DMS79 (cell line): Measurements from ENCODE around the gene LEF1.
A peak's percentile ranks its signal among the peaks of the same experiment; 100 is the strongest.

Experiments used
- DNase-seq: peaks from one replicate; lab custom pipeline; 2025; lab: John Stamatoyannopoulos, UW

LEF1 gene

DNA sequence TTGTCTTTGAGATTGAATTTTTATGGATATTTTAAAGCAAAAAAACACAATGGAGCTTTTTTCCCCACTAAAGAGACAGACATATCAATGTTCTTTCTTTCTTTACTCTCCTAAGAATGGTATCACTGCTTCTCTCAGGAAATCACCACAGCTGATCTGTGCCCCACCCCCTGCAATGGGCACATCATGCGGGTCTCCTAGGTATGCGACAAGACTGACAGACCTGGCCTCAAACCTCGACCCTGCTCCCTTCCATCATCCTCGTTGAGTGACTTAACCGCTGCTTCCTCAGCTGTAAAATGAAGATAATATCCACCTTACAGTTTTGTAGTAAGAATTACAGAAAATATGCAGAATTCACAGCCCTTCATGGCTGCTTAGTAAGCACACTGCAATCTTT is 58.3 kb downstream of the LEF1 start:
- no peak for DNase-seq

DNA sequence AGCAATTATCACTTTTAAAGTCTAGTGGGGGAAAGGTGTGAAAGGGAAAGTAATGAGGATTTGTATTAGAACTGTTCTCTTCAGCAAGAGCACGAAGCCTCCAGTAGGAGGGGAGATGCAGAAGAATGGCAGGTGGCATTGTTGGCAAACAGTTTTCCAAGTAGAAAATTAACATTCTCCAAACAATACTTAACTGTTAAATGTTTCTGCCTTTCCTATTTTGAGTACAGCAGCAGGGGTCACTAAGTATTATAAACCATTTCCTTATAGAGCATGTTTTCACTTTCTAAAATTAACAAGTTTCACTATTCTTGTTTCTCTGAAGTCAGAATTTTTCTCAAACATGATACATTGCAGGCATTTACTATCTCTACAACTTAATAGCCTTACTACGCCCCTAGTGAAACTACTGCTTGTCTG is 58.7 kb downstream of the LEF1 start:
- no peak for DNase-seq

DNA sequence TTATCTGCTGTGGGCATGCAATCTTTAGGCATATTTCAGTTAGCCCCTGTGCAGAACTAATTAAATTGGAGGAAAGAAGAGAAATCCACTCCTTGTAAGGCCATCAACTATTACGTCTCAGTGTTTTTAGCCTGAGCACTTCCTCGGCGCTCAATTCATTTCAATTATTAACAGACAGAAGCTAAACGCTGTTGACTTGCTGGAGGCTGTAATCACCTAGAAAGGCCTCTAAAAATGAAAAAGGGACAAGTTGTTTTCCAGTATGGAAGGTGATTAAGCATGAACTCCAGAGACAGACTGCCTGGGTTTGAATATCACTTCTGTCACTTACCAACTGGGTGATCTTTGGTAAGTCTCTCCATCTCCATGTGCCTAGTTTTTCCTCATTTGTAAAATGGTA is 59.6 kb downstream of the LEF1 start:
- no peak for DNase-seq

DNA sequence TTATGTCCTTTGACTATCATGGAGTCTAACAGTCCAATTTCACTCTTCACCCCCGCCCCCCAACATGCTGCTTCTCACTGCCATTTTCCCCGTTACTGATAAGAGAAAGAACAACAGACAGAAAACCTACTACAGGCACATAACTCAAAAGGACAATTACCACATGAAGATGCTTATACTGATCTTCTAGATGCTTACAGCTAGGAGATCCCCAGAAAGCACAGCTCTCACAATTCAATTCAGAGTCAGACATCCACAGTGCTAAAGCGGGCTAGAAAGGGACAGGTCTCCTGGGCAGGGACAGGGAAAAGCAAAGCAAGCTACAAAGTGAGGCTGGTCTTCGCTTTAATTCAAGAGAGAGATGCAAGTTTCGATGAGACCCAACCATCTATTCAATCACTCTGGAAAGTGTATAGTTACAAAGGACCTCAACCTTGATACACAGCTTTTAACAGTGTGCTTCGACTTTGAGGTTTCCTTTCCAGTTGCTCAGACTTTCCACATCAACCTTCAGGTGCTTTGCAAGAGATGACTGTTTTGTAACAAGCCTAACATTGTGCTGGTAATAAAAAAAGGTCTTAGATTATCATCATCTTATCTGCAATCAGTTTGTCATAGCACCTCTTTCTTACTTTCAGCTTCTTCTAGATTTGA is 60.9 kb downstream of the LEF1 start:
- no peak for DNase-seq

DNA sequence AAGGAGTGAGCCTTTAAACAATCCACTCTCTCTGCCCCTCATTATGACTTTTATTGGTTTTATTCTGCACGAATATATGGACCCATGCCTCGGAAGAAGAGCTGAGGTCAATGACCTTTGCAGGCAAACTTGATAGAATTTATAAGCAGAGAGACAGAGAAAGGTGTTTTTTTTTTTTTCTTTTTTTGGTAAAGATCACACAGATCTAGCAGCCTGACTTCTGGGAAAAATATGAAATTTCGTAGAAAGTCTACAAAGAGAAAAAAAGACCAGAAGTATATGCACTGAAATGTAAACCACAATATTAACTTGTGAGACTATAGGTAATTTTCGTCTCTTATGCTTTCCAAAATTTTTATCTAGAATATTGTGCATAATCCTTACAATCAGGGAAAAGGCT is 61.6 kb downstream of the LEF1 start:
- DNase-seq = no peak

DNA sequence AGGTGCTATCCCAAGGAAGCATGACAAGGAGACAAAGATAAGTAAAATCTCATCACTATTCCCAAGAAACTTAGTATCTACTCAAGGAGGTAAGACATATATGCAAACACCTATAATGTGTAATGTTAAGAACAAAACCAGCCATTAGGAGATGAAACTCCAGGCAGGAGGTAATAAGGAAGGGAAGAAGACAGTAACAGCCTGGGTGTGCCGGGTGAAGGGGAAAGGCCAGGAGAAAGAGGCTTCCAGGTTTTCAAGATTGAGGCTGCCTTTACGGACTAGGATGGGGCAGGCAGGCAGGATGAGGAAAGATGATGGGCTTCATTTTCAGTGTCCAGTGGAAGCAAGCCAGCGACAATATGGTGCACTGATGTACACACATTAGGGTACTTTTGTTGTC is 62.5 kb downstream of the LEF1 start:
- no peak for DNase-seq

DNA sequence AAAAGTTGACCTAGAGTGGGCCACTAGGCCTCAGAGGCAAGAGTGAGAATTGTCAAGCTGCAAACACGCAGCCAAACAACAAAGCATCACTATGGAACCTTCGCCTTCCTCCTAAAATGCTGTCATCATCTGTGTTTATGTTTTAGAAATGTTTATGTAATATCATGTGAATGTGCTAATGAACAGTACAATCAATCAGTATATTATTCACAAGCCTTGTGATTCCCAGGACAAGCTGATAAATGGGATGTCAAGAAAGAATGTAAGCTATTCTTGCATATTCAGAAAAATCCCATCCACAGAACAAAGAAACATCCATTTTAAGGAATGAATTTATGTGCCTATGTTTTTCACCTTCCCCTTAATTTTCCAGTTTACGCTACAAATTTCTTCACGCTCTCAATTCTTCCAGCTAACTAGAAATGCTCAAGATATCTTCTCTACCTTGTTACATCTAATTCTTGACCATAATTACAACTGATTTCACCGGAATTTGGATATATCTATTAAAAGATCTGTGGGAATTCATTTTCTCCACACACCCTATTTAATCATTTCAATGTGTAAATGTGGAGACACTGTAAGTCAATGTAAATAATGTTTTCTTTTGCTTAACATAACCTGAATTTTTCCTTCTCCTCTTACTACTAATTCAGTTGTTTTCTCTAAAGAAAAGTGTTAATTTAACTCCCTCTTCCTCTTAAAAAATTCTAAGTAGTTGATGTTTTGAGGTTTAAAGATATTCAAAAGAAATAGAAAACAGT is 65.5 kb downstream of the LEF1 start:
- no peak for DNase-seq

DNA sequence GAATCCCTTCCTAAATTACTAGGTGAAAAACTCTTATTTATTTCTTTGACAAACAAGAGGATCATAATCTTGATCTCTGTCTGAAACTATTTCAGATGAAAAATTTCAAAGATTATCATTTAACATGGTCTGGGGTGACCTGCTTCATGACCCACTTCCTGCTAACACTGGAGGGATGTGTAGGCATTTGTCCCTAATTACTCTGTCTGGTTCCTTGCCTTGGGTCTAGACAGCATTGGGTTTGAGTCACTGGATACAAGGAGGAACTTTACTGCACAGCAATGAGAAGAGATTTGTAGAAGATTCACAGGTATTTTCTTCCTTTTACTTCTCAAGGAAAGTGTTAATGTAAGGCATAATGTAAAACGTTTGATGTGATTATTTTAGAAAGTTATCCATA is 67.9 kb downstream of the LEF1 start:
- DNase-seq = no peak

DNA sequence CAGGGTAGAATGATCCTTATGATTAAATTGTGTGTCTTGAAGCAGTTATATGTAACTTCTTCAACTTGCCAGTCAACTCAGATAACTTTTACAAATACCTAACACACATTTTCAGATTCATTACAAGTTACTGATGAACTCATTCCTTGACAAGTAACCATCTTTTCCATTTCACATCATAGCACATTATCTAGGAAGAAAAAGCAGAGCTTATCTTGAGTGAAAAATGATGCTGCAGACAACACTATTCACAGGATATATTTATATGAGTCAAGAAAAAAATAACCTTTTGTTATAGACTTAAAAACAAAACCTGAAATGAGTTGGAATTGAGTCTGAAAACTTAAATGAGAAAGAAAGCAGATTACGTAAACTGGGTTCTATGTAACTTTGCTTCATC is 68.9 kb downstream of the LEF1 start:
- no peak for DNase-seq

DNA sequence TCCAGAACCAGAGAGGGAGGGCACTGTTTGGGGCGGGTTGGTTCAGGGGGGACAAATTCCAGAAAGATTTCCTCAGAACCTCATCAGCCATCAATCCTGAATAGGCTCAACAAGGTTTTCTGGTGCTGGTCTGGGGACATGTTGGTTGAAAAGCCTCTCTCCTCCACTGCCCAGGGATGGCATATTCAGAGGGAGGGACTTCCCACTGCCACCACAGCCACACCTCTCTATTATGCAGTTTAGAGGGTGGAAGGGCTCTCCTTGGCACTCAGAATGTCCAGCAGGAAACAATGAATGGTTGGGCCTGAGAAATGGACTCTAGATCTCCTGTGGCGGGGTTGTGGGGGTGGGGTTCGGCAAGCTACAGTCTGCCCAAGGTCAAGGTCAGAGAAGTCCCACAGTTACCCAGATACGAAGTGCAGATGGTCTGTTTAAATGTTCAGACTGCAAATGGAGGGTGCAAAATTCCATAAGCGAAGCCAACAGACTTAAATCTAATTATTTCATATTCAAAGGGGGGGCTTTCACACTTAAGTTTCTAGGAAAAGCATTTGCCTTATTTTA is 70.7 kb downstream of the LEF1 start:
- DNase-seq = no peak

DNA sequence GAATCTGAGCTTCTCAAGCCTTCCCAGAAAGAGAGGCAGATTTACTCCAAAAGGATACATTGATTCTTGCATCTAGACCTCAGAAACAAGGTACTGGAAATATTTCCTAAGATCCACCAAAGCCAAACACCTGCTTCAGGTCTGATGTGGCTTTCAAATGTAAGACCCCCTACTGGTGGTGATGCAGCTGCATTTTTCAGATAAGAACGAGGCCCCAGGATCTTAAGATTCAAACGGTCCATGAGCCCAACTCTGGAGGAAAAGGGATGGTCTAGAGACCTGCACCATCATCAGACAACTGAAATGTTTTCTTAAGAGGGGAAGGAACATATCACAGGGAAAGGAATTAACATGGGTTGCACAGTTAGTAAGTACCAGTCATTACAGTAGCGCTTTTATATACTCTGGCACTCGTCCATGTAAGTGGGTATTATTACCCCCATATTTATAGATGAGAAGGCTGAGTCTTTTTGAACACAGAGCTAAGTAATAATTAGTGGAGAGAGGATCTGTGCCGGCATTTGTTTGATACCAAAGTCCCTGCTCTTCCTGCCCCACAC is 73.7 kb downstream of the LEF1 start:
- DNase-seq = no peak

DNA sequence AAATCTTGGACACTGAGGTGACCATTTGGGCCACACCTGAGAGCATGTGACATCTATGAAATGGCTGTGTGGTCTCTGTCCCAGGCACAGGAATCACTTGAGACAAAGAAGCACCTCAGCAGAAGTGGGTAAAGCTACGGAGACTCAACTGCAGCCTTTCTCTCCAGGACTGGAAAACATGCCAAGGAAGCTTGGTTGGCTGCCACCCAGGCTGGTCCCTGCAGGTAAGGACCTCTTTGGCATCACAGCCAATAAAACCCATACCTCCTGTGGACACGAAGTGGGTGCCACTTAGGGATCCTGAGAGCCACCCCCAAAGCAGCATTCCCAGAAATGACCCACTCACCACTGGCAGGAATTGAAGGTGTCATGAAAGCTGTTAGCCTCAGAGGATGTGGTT is 74.6 kb downstream of the LEF1 start:
- DNase-seq = peak; percentile 65

DNA sequence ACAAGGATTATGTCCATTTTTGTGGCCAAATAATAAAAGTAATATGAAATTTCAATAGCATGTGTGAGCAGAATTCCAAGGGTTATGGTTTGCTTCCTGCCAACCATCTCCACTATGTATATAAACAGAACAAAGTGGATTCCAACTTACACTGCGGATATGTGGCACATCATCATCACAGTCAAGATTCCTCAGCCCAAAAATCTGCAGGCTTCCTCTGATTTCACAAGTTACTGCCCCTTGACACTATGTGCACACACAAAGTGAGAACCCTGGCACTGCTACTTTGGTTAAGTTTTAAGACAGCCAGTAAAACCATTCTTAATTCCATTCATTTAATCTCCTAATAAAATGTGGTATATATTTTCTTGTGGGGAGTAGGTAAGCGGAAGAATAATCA is 76.4 kb downstream of the LEF1 start:
- DNase-seq = no peak

DNA sequence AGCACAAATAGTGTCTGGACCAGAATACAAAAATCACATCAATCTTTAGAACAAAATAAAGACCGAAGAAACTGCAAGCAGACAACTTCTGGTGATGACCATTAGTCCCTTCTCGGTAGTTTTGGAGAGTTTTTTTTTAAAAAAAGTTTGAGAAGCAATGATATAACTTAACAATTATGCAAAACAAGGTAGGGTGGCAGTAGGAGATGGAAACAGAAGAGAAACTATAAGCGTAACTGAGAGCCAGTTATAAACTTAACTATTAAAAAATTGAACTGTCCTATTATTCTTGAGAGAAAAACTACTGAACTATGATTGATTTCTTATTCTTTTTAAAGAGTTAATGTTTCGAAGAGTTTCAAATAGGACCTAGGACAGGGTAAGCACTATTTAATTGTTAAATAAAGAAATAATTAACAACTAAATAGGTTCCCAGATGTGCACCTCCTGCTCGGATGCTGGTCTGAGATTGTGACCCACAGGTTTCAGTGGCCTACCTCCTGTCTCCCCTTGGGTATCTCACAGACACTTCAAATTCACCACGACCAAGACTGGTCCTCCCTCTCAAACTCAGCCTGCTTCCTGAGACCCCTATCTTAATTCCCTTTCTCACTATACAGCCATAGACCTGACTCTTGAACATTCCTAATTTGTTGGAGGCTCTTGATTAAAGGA is 81.3 kb downstream of the LEF1 start:
- DNase-seq = no peak

DNA sequence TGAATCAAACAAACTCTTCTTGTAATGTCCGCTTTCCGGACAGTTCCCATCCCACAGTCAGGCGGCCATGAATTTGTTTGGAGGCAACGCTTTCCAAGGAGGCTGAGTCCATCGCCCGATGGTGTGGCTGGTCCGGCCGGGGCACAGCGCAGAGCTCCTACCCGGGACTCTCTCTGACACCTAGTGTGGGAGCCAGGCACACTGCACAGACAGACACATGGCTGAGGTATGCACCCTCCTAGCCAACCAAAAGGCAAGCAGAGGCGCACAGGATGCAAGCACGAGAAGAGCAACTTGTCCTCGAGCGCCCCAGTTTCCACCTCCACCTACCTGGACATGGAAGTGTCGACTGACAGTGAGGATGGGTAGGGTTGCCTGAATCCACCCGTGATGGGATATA is 87.5 kb downstream of the LEF1 start:
- no peak for DNase-seq

DNA sequence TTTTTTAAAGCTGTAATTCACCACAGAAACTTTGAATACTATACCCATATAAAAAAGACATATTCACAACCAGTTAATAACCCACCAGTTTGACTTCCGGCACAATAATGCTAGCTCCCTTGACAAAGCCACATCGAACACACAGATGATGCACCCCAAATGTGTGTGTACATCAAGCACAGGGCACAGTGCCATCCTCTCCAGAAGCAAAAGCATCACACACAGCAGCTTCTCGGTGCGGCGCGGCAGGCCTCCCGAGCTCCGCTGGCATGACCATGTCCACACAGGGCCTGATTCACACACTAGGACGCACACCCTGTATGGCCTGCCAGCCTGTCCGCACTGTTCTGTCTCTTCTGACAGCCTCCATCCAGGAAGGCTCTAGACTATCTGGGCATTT is 88.0 kb downstream of the LEF1 start:
- DNase-seq = no peak

DNA sequence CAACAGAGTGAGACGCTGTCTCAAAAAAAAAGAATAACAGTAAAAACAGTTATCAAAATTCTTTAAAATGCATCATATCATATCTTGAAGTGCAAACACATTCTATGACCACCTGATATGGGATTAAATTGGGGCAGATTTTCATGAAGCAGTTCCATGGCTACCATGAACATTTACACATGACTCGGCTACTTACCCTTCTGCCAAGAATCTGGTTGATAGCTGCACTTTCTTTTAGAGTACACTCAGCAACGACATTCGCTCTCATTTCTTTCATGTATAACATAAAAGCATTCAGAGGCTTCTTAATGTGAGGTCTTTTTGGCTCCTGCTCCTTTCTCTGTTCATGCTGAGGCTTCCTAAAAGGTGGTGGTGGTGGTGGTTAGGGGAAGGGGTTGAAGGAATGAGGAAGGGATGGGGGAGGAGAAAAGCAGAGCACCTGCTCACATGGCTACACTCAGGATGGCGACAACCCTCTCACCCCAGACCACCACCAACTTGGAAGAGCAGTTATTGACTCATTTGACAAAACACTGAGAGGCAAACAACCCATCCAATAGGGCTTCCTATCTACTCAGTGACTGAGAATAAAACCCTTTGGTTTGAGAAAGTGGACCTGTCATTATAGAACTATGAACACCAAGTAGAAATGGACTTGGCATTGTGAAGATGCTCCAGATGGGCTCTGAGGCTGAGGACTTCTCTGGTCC is 90.6 kb downstream of the LEF1 start:
- no peak for DNase-seq

DNA sequence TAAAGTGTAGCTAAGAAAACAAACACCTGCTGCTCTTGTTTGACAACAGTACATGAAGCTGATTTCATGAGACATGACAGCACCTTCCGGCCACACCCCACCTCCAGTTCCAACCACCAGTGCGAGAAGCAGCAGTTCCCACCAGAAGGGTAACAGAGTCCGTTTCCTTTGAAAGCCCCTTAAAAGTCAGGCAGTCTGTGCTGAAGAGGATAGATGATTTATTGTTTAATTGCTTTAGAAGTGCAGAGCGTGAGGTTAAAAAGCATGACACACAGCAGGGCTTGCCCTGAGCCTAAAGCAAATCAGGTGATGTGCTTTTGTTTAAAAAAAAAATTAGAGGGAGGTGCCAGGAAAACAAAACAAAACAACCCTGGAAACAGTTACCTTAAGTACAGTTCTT is 96.4 kb downstream of the LEF1 start:
- peak; percentile 65 for DNase-seq

DNA sequence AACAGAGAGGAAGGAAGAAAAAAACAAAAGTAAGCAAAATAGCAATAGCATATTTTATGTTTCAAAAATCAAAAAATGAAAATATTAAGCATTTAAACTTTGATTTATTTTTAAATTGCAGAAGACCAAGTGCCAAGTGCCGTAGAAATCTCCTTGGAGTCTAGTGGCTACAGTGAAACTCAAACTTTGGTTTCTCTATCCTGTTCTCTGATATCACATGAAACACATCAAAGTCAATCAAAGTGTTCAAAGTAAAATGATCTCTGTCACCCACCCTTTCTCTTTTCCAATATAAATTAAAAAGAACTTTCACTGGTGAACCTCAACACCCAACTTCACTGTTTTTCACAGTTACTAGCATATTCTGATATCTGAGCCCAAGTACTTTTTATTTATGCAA is 98.0 kb downstream of the LEF1 start:
- DNase-seq = no peak

DNA sequence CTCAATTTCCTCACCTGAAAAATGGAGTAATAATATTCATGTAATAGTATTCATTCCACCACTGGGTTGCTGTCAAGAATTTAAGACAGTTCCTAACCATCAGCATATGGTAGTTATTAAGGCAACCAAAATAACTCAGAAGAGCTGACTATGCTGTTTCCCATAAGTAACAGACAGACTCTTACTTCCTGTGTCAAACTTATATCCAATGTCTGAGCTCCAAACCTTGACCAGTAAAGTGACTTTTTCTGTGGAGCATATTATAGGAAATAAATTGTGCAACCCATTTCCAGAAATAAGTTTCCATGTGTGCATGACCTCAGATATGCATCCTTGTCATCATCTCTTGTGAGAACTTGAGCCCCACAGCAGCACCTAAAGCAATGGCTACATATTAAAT is 100.3 kb downstream of the LEF1 start:
- no peak for DNase-seq

DNA sequence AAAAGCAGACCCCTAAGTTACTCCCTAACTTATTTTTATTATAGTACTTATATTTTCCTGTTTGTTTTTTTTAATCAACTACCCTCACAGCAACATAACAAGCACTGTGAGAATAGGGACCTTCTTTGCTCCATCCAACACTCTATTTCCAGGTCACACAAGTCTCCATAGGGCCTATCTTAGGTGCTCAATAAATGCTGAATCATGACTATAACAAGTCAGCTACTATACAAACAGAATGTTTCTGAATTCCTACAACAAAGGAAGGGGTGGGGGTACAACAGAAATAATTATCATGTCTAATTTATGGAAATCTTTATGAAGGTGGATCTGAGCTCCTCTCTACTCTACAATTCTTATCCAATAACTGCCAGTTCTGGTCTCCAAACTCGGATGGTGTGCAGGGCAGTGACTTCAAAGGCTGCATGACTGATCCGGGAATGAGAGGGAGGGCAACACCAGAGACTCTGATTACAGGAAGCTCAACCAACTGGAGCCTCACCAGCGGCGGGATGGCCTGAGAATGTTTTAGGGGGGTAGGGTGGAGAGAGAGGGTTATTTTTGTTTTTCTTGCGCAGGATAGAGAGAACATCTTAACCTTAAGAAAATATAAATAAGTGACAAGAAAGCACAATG is 107.9 kb downstream of the LEF1 start:
- no peak for DNase-seq

DNA sequence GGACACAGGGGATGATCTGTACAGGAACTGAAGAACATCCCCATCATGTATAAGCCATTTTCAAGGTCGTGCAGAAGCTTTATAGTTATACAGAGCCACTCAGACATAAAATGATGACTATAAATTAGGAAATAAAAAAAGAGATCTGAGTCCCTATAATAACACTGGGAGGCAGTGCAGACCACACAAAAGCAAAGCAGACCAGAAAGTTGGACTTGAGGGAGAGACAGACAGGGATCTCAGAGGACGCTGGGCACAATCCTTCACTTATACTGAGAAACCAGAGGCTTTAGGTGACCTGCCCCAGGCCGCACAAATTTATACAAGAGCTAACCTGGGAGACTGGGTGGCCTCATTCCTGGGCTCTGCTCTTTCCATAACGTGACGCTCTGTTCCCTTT is 108.6 kb downstream of the LEF1 start:
- no peak for DNase-seq
